LNCAP (cell line): Measurements from ENCODE around the gene KATNB1.

Experiments used
- CTCF ChIP-seq: fragments of 450-650 bp; IDR thresholded peaks from 2 replicates; pipeline ENCODE4 v1.5.1; 2017; ENCODE audit warnings: mild to moderate bottlenecking

Gene KATNB1

GRCh38 chr16:57747091-57747490 is 11.5 kb downstream of the KATNB1 start:
- no peak for TF ChIP-seq CTCF

- TF ChIP-seq CTCF = no peak
Observed at GRCh38 chr16:57747496-57747895, 11.9 kb downstream of the KATNB1 start.

GRCh38 chr16:57747996-57748395 is 12.4 kb downstream of the KATNB1 start:
- no peak for TF ChIP-seq CTCF

GRCh38 chr16:57748596-57748995 is 13.0 kb downstream of the KATNB1 start:
- no peak for TF ChIP-seq CTCF

- TF ChIP-seq CTCF = no peak
Observed at GRCh38 chr16:57749101-57749692, 13.6 kb downstream of the KATNB1 start.

- TF ChIP-seq CTCF = no peak
Observed at GRCh38 chr16:57749856-57750452, 14.4 kb downstream of the KATNB1 start.

GRCh38 chr16:57750796-57751538 is 15.4 kb downstream of the KATNB1 start:
- TF ChIP-seq CTCF = no peak
